HUES64 (cell line): ENCODE data around the gene SLFN14.
"Not testable (repeated sequence)": the region's sequence is repeated elsewhere in the genome, so short reads cannot be mapped to it uniquely, and the experiment has no call there.

Source experiments
- H3K27ac ChIP-seq: 2 replicates; pipeline ENCODE4 v1.7.0; 2013; ENCODE audit warnings: low read depth, low read length, inconsistent platforms
- H3K27me3 ChIP-seq: 2 replicates; pipeline ENCODE4 v1.6.1; 2013; ENCODE audit warnings: mild to moderate bottlenecking, low read length; ENCODE audit not compliant: insufficient read depth
- H3K36me3 ChIP-seq: 2 replicates; pipeline ENCODE4 v1.6.1; 2013; ENCODE audit warnings: mild to moderate bottlenecking, low read length; ENCODE audit not compliant: insufficient read depth
- H3K4me1 ChIP-seq: 2 replicates; pipeline ENCODE4 v1.6.1; 2013; ENCODE audit warnings: mild to moderate bottlenecking, low read length, moderate library complexity; ENCODE audit not compliant: insufficient read depth
- H3K4me3 ChIP-seq: 2 replicates; pipeline ENCODE4 v1.5.1; 2013; ENCODE audit warnings: mild to moderate bottlenecking, low read length, moderate library complexity
- H3K9ac ChIP-seq: 2 replicates; pipeline ENCODE4 v1.6.1; 2013; ENCODE audit warnings: mild to moderate bottlenecking, low read depth, low read length
- H3K9me3 ChIP-seq: 2 replicates; pipeline ENCODE4 v1.6.1; 2013; ENCODE audit warnings: low read depth, low read length; ENCODE audit not compliant: insufficient read depth
- WGBS: fragments of 150-250, 120-280 bp; methylation state at CpG from one replicate; pipeline ENCODE4 v1.1.7; 2013; ENCODE audit warnings: missing lambda C conversion rate; 5-methylcytosine and 5-hydroxymethylcytosine counted together

Gene SLFN14

DNA sequence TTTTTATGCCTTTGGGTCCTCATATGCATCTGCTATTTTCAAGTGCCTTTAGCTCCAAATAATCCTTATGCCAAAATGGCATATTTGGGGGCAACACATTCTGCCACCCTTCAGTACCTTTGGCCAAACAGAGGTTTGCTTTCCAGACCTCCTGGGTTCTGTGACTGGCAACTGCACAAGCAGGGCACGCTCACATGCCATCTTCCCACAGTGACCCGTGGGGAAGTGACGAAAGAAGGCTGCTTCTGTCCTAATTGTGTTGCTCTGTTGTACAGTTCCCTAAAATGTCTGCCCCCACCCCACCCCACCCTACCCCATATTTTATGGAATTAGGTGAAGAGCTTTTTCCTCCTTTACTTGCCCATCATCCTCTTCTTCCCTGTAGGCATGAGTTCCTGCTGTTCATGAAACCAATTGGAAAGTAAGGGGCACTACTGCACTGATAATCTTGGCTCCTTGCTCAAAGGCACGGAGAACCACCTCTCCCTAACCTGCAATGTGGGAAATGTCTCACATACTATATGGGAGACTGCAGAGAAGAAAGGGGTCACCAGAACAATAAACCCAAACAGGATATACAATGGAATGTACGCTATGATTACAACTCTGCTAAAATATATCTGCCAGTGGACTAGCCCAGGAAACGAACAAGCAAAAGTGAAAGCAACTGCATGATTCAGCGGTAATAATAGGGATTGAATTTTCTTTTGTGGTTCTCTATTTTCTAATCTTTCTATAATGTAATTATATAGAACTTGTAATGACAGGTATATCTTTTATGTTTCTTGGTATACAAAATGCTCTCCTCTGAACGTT, 19.8 kb downstream of the SLFN14 start:
- WGBS = 93% methylated on average over 4 of the region's 8 CpGs
- Histone ChIP-seq H3K36me3 (no peaks in the 10 kb centered on the region), H3K9ac (no peak overlapping the region), H3K9me3 (no peaks in the 10 kb centered on the region), H3K4me3 (no peak overlapping the region), H3K27ac (no peak overlapping the region), H3K27me3 (no peaks in the 10 kb centered on the region), H3K4me1 (no peaks in the 10 kb centered on the region)

DNA sequence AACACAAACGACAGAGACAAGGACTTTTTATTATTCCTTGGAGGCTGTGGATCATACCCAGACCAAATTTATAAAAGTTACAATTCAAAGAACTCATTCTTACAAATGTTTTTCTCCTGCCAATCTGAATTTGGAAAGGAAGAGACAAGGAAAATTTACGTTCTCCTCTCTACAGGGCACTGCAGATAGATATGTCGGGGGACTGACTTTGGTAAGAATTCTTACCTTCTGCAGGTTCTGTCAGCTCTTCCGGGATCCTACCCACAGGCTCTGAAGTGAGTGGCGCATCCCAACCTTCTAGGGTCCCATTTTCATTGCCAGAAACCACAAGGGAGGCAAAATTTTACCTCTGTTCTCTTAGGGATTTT, 21.0 kb downstream of the SLFN14 start:
- no peak overlapping the region for H3K9ac ChIP-seq
- H3K4me1 ChIP-seq = no peaks in the 10 kb centered on the region
- no peaks in the 10 kb centered on the region for H3K9me3 ChIP-seq
- no peaks in the 10 kb centered on the region for H3K27me3 ChIP-seq
- no peaks in the 10 kb centered on the region for H3K36me3 ChIP-seq
- H3K4me3 ChIP-seq = no peak overlapping the region
- no peak overlapping the region for H3K27ac ChIP-seq
- 64% methylated on average over 5 of the region's 5 CpGs for WGBS

DNA sequence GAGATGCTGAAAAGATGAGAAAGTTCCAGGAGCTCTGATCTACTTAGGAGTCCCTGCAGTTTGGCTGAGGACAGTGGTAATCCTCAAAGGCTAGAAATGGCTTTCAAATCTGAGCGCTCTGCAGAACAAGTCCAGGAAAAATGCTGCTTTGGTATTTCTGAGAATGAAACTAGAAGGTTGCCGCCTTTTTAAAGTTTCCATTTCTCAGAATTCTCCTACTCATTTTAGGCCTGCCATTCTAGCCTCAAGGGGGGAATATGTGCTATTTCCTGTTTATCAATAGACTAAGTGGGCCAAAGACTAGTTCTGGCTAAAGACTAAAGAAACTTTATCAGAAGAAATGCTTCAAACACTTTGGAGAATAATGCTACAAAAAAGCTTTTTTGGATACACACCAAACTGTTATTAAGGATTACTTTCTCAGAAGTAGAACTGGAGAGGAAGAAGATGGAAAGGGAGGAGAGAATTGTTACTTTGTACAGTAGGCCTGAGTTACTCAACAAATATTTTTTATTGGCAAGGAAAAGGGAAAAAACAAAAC, 22.9 kb downstream of the SLFN14 start, which contains the start of gene SLFN12L:
TSS of gene SLFN12L (minus strand) at position 78 of the 541 bp plus-strand sequence. CDS start 15,314 bp downstream, outside the sequence.
- H3K27me3 ChIP-seq = no peaks in the 10 kb centered on the region
- H3K9me3 ChIP-seq = no peaks in the 10 kb centered on the region
- H3K9ac ChIP-seq = no peak within 1 kb of the TSS
- no peak within 1 kb of the TSS for H3K4me3 ChIP-seq
- H3K27ac ChIP-seq = no peak within 1 kb of the TSS
- no peaks in the 10 kb centered on the region for H3K4me1 ChIP-seq
- H3K36me3 ChIP-seq = no peaks in the 10 kb centered on the region
- WGBS = 97% methylated on average over 1 of the region's 2 CpGs

- H3K4me3 ChIP-seq = no peak overlapping the region
- no peak overlapping the region for H3K27ac ChIP-seq
- H3K27me3 ChIP-seq = no peaks in the 10 kb centered on the region
- H3K36me3 ChIP-seq = no peaks in the 10 kb centered on the region
- H3K9me3 ChIP-seq = no peaks in the 10 kb centered on the region
- H3K9ac ChIP-seq = no peak overlapping the region
- WGBS = 91% methylated on average over 13 of the region's 13 CpGs
- H3K4me1 ChIP-seq = no peaks in the 10 kb centered on the region
Observed at GRCh38 chr17:35536664-35537171, 23.9 kb downstream of the SLFN14 start.

GRCh38 chr17:35535406-35535805, 25.2 kb downstream of the SLFN14 start:
- not testable (repeated sequence) for H3K27ac ChIP-seq, H3K4me3 ChIP-seq

DNA sequence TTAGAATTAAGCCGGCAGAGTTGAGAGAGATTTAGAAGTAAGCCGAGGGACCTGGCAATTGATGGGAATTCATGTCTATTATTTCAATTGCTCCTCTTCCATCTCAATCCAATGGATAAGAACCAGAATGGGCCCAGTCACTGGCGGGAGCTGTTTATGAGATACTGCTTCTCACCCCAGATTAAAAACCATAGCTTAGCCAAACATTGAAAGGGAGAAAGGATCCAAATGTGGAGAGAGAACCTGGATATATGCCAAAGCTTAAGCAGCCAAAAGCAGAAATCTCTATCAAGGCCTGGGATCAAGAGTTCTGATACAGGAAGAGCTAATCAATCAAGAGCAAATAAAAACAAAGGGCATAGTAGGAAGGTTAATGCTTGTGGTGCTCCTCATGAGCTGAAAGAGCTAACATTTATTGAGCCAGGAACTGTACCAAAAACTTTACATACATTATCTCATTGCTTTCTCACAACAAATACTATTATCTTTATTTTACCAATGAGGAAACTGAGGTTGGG, 26.0 kb downstream of the SLFN14 start:
- H3K27ac ChIP-seq = no peak overlapping the region
- 92% methylated on average over 1 of the region's 3 CpGs for WGBS
- H3K36me3 ChIP-seq = no peaks in the 10 kb centered on the region
- H3K9ac ChIP-seq = no peak overlapping the region
- H3K4me3 ChIP-seq = no peak overlapping the region
- H3K27me3 ChIP-seq = no peaks in the 10 kb centered on the region
- no peaks in the 10 kb centered on the region for H3K9me3 ChIP-seq
- no peaks in the 10 kb centered on the region for H3K4me1 ChIP-seq

More at GRCh38 chr17:35535406-35535805, 25.2 kb downstream of the SLFN14 start:
- 98% methylated on average over 9 of the region's 9 CpGs for WGBS
- not testable (repeated sequence) for H3K27me3 ChIP-seq, H3K36me3 ChIP-seq, H3K4me1 ChIP-seq, H3K9me3 ChIP-seq, H3K9ac ChIP-seq

GRCh38 chr17:35531160-35531559, 29.5 kb downstream of the SLFN14 start:
- H3K36me3 ChIP-seq = no peaks in the 10 kb centered on the region
- H3K27me3 ChIP-seq = no peaks in the 10 kb centered on the region
- no peak overlapping the region for H3K9ac ChIP-seq
- no peaks in the 10 kb centered on the region for H3K9me3 ChIP-seq
- H3K27ac ChIP-seq = no peak overlapping the region
- 80% methylated on average over 1 of the region's 1 CpG for WGBS
- H3K4me3 ChIP-seq = no peak overlapping the region
- H3K4me1 ChIP-seq = no peaks in the 10 kb centered on the region

DNA sequence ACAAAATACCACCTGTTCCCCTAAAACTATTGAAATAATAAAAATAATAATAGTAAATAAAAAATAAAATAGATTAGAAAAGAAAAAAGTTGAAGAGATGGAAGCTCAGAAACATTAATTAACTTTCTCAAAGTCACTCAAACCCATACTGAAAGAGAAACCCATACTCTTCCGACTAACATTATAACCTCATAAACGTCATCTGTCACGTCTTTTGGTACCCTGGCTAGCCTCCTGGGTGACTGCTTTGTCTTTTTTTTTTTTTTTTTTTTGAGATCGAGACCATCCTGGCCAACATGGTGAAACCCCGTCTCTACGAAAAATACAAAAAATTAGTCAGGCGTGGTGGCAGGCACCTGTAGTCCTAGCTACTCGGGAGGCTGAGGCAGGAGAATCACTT, 30.8 kb downstream of the SLFN14 start:
- WGBS = 95% methylated on average over 8 of the region's 8 CpGs

DNA sequence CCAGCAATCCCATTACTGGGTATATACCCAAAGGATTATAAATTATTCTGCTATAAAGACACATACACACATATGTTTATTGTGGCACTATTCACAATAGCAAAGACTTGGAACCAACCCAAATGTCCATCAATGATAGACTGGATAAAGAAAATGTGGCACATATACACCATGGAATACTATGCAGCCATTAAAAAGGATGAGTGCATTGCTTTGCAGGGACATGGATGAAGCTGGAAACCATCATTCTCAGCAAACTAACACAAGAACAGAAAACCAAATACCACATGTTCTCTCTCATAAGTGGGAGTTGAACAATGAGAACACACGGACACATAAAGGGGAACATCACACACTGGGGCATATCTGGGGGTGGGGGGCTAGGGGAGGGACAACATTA, 31.3 kb downstream of the SLFN14 start:
- not testable (repeated sequence) for H3K27ac ChIP-seq, H3K36me3 ChIP-seq, H3K9ac ChIP-seq, H3K4me1 ChIP-seq, H3K9me3 ChIP-seq, H3K27me3 ChIP-seq, H3K4me3 ChIP-seq
- 100% methylated on average over 1 of the region's 1 CpG for WGBS

More for the DNA sequence above, 30.8 kb downstream of the SLFN14 start:
- H3K27me3 ChIP-seq = no peaks in the 10 kb centered on the region
- H3K9ac ChIP-seq = no peak overlapping the region
- no peaks in the 10 kb centered on the region for H3K36me3 ChIP-seq
- H3K9me3 ChIP-seq = no peaks in the 10 kb centered on the region
- H3K4me3 ChIP-seq = no peak overlapping the region
- no peak overlapping the region for H3K27ac ChIP-seq
- no peaks in the 10 kb centered on the region for H3K4me1 ChIP-seq

- H3K9me3 ChIP-seq = no peaks in the 10 kb centered on the region
- H3K27ac ChIP-seq = no peak overlapping the region
- H3K27me3 ChIP-seq = no peaks in the 10 kb centered on the region
- peaks cover 3% of the 10 kb centered on the region; the same call in 1 of the 2 replicates for H3K4me1 ChIP-seq
- H3K36me3 ChIP-seq = no peaks in the 10 kb centered on the region
- no peak overlapping the region for H3K9ac ChIP-seq
- 98% methylated on average over 4 of the region's 4 CpGs for WGBS
- H3K4me3 ChIP-seq = no peak overlapping the region
Observed at GRCh38 chr17:35523296-35523695, 37.3 kb downstream of the SLFN14 start.

- 97% methylated on average over 3 of the region's 5 CpGs for WGBS
- not testable (repeated sequence) for H3K36me3 ChIP-seq
Observed at GRCh38 chr17:35521654-35522256, 38.9 kb downstream of the SLFN14 start.

More at GRCh38 chr17:35521654-35522256, 38.9 kb downstream of the SLFN14 start:
- not testable (repeated sequence) for H3K9ac ChIP-seq, H3K4me1 ChIP-seq, H3K27me3 ChIP-seq, H3K4me3 ChIP-seq, H3K27ac ChIP-seq, H3K9me3 ChIP-seq
